ENCODE measurements around the gene ZNF575. TPM values are rescaled to one million over a fixed set of nuclear protein-coding genes. Genes with fewer than 3 reads are reported as not detected.

Gene ZNF575
- polyA plus RNA-seq, 3 donors, result 0.25 to 0.79 (median 0.29) TPM

DNA sequence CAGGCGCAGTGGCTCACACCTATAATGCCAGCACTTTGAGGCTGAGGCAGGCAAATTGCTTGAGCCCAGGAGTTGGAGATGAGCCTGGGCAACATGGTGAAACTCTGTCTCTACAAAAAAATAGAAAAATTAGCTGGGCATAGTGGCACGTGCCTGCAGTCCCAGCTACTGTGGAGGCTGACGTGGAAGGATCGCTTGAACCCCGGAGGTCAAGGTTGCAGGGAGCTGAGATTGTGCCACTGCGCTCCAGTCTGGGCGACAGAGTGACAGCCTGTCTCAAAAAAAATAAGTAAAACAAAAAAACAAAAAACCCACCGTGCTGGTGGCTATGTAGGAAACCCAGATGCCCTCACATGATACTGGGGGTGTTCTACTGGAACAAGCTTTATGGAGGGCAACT, 44.8 kb upstream of the ZNF575 start:
- Mint-ChIP-seq H3K9me3 (peaks cover 0 to 4% (median 0%) of the 10 kb centered on the region in 7 donors), H3K4me1 (peaks cover 38% of the 10 kb centered on the region), H3K27ac (peak overlapping the region in 2 of 7 donors; percentile 24 to 58), H3K4me3 (peak overlapping the region in 1 of 2 donors; percentile 39), H3K36me3 (peaks cover 0 to 6% of the 10 kb centered on the region in 2 donors), H3K27me3 (ENCODE audit: low read depth in 3 of 3) (peaks cover 0 to 1% (median 1%) of the 10 kb centered on the region in 3 donors)
- H4K20me1 ChIP-seq (ENCODE audit: insufficient read depth, low read length), result no peaks in the 10 kb centered on the region
- no peak for DNase-seq
- no peak overlapping the region for H3K4me3 ChIP-seq (replicated peaks in 1 of 3; ENCODE audit: low read depth in 2 of 3, low read length in 3 of 3)
- no peak overlapping the region for H3K4me2 ChIP-seq (replicated peaks; ENCODE audit: extremely low read depth, low read length, poor library complexity, severe bottlenecking)
- 87% methylated on average over 5 of the region's 8 CpGs for WGBS (ENCODE audit: insufficient coverage)
- H3K9ac ChIP-seq (ENCODE audit: insufficient read depth, low read length, poor library complexity, severe bottlenecking), result no peak overlapping the region
- H2AFZ ChIP-seq (ENCODE audit: insufficient read depth, low read depth, low read length, poor library complexity, severe bottlenecking), result no peak overlapping the region
- H3K27me3 ChIP-seq (ENCODE audit: control insufficient read depth in 2 of 2, insufficient read depth in 2 of 2, low read length in 2 of 2), result no peaks in the 10 kb centered on the region
- H3K79me2 ChIP-seq (ENCODE audit: insufficient read depth, low read length), result no peaks in the 10 kb centered on the region
- H3K9me3 ChIP-seq (replicated peaks in 1 of 2; ENCODE audit: control insufficient read depth in 1 of 2, insufficient read depth in 1 of 2, low read length in 2 of 2), result no peaks in the 10 kb centered on the region
- TF ChIP-seq CTCF (IDR thresholded peaks at IDR 0.05), result no peak
- intact Hi-C loops (cut with micrococcal nuclease), result no loop called here
- no peaks in the 10 kb centered on the region for H3K36me3 ChIP-seq (replicated peaks in 1 of 2; ENCODE audit: control insufficient read depth in 1 of 2, insufficient read depth in 2 of 2, low read length in 2 of 2)
- peaks cover 39 to 42% of the 10 kb centered on the region in 2 donors for H3K4me1 ChIP-seq (ENCODE audit: control insufficient read depth in 1 of 2, insufficient read depth in 2 of 2, low read length in 2 of 2)
- H3K27ac ChIP-seq (ENCODE audit: low read depth in 1 of 2, low read length in 2 of 2), result no peak overlapping the region

DNA sequence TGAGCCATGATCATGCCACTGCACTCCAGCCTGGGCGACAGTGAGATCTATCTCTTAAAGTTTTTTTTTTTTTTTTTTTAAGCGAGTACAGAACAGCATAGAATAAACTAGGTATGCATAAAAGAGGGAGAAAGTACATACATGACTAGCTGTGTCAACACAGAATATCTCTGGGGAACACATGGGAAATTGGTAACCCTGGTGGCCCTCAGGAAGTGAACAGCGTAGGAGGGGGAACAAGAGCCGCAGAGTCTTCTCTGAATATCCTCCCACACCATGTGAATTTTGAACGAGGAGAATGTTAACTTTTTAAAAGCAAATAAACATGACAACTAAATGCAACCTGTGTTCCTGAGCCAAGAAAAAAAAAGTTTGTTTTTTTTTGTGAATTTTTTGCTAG, 43.7 kb upstream of the ZNF575 start:
- Histone ChIP-seq H3K9ac (ENCODE audit: insufficient read depth, low read length, poor library complexity, severe bottlenecking) (no peak overlapping the region), H3K79me2 (ENCODE audit: insufficient read depth, low read length) (no peaks in the 10 kb centered on the region), H3K36me3 (replicated peaks in 1 of 2; ENCODE audit: control insufficient read depth in 1 of 2, insufficient read depth in 2 of 2, low read length in 2 of 2) (peaks cover 0 to 1% of the 10 kb centered on the region in 2 donors), H3K27ac (ENCODE audit: low read depth in 1 of 2, low read length in 2 of 2) (no peak overlapping the region), H3K4me2 (replicated peaks; ENCODE audit: extremely low read depth, low read length, poor library complexity, severe bottlenecking) (no peak overlapping the region), H3K27me3 (ENCODE audit: control insufficient read depth in 2 of 2, insufficient read depth in 2 of 2, low read length in 2 of 2) (no peaks in the 10 kb centered on the region), H3K9me3 (replicated peaks in 1 of 2; ENCODE audit: control insufficient read depth in 1 of 2, insufficient read depth in 1 of 2, low read length in 2 of 2) (no peaks in the 10 kb centered on the region), H3K4me1 (ENCODE audit: control insufficient read depth in 1 of 2, insufficient read depth in 2 of 2, low read length in 2 of 2) (peaks cover 39 to 42% of the 10 kb centered on the region in 2 donors), H4K20me1 (ENCODE audit: insufficient read depth, low read length) (no peaks in the 10 kb centered on the region), H3K4me3 (replicated peaks in 1 of 3; ENCODE audit: low read depth in 2 of 3, low read length in 3 of 3) (no peak overlapping the region), H2AFZ (ENCODE audit: insufficient read depth, low read depth, low read length, poor library complexity, severe bottlenecking) (no peak overlapping the region)
- no peak overlapping the region for H3K27ac Mint-ChIP-seq
- peaks cover 38% of the 10 kb centered on the region for H3K4me1 Mint-ChIP-seq
- no peak for DNase-seq
- peaks cover 6 to 8% of the 10 kb centered on the region in 2 donors for H3K36me3 Mint-ChIP-seq
- peaks cover 0 to 4% (median 0%) of the 10 kb centered on the region in 7 donors for H3K9me3 Mint-ChIP-seq
- no peak for TF ChIP-seq CTCF (IDR thresholded peaks at IDR 0.05)
- intact Hi-C loops (cut with micrococcal nuclease), result no loop called here
- no CpG with 5 or more reads among the region's 5 CpGs for WGBS (ENCODE audit: insufficient coverage)
- H3K27me3 Mint-ChIP-seq (ENCODE audit: low read depth in 3 of 3), result peaks cover 0 to 1% (median 1%) of the 10 kb centered on the region in 3 donors
- no peak overlapping the region for H3K4me3 Mint-ChIP-seq
